CD14-positive monocyte (primary cell): Measurements from ENCODE around the gene DMBT1. TPM values are rescaled to one million over a fixed set of nuclear protein-coding genes. Genes with fewer than 3 reads are reported as not detected.

Experiments used
- DNase-seq, 3 donors: peaks; one replicate each; pipeline ENCODE4 v3.0.0-alpha.2; 2011 to 2022
- H2AFZ ChIP-seq: 2 replicates; pipeline ENCODE4 v1.6.0; 2012; ENCODE audit warnings: mild to moderate bottlenecking, low read depth, low read length, inconsistent platforms; ENCODE audit not compliant: insufficient read depth, poor library complexity, severe bottlenecking
- H3K27ac ChIP-seq, 2 donors: 1 replicate in 1 of 2; 2 replicates in 1 of 2; pipeline ENCODE4 v1.5.1; 2012 to 2013; ENCODE audit warnings: low read length in 2 of 2, control low read depth in 1 of 2, inconsistent platforms in 1 of 2, low read depth in 1 of 2, mild to moderate bottlenecking in 1 of 2
- H3K27me3 ChIP-seq, 2 donors: one replicate each; pipeline versions ENCODE4 v1.6.0 to v1.6.1; 2011 to 2013; ENCODE audit warnings: low read length in 2 of 2; ENCODE audit not compliant: control insufficient read depth in 2 of 2, insufficient read depth in 2 of 2
- H3K36me3 ChIP-seq, 2 donors: replicated peaks in 1 of 2; 1 replicate in 1 of 2; 2 replicates in 1 of 2; pipeline versions ENCODE4 v1.5.1 to v1.6.1; 2012 to 2013; ENCODE audit warnings: low read length in 2 of 2, control low read depth in 1 of 2, inconsistent platforms in 1 of 2, mild to moderate bottlenecking in 1 of 2; ENCODE audit not compliant: insufficient read depth in 2 of 2, control insufficient read depth in 1 of 2
- H3K4me1 ChIP-seq, 2 donors: 1 replicate in 1 of 2; 2 replicates in 1 of 2; pipeline versions ENCODE4 v1.5.1 to v1.6.1; 2012 to 2013; ENCODE audit warnings: low read length in 2 of 2, control low read depth in 1 of 2, inconsistent platforms in 1 of 2, mild to moderate bottlenecking in 1 of 2, moderate library complexity in 1 of 2; ENCODE audit not compliant: insufficient read depth in 2 of 2, control insufficient read depth in 1 of 2
- H3K4me2 ChIP-seq: replicated peaks from 2 replicates; pipeline ENCODE3; 2012; ENCODE audit warnings: low read length, moderate library complexity, mild to moderate bottlenecking; ENCODE audit not compliant: poor library complexity, severe bottlenecking; ENCODE audit errors: extremely low read depth
- H3K4me3 ChIP-seq, 3 experiments: fragments of 200-600 bp in 1 of 3; sonication (generic) in 1 of 3; replicated peaks in 1 of 3; 1 replicate in 2 of 3; 2 replicates in 1 of 3; pipeline ENCODE4 v1.5.1; 2011 to 2013; ENCODE audit warnings: low read length in 3 of 3, mild to moderate bottlenecking in 3 of 3, control low read depth in 2 of 3, low read depth in 2 of 3, inconsistent platforms in 1 of 3, moderate library complexity in 1 of 3
- H3K79me2 ChIP-seq: 2 replicates; pipeline ENCODE4 v1.6.0; 2012; ENCODE audit warnings: mild to moderate bottlenecking, control low read depth, inconsistent platforms, low read length, moderate library complexity; ENCODE audit not compliant: insufficient read depth
- H3K9ac ChIP-seq: 2 replicates; pipeline ENCODE4 v1.6.0; 2017; ENCODE audit warnings: low read length, mild to moderate bottlenecking; ENCODE audit not compliant: insufficient read depth, poor library complexity, severe bottlenecking
- H3K9me3 ChIP-seq, 2 donors: replicated peaks in 1 of 2; 1 replicate in 1 of 2; 2 replicates in 1 of 2; pipeline versions ENCODE4 v1.5.1 to v1.6.1; 2012 to 2013; ENCODE audit warnings: low read length in 2 of 2, control low read depth in 1 of 2; ENCODE audit not compliant: control insufficient read depth in 1 of 2, insufficient read depth in 1 of 2
- H4K20me1 ChIP-seq: 2 replicates; pipeline ENCODE4 v1.6.0; 2012; ENCODE audit warnings: mild to moderate bottlenecking, low read length, control low read depth, moderate library complexity; ENCODE audit not compliant: insufficient read depth
- H3K27ac Mint-ChIP-seq, 7 donors: one replicate each; pipeline ENCODE4 v1.8.0; 2020; ENCODE audit warnings: mild to moderate bottlenecking in 7 of 7, mixed read lengths in 7 of 7, moderate library complexity in 6 of 7, inconsistent platforms in 2 of 7
- H3K27me3 Mint-ChIP-seq, 3 donors: one replicate each; pipeline ENCODE4 v1.8.0; 2021 to 2022; ENCODE audit warnings: low read depth in 3 of 3, mild to moderate bottlenecking in 3 of 3, mixed read lengths in 3 of 3, moderate library complexity in 3 of 3, inconsistent platforms in 1 of 3
- H3K36me3 Mint-ChIP-seq, 2 donors: one replicate each; pipeline ENCODE4 v1.8.0; 2020; ENCODE audit warnings: mixed read lengths in 2 of 2, inconsistent platforms in 1 of 2, mild to moderate bottlenecking in 1 of 2
- H3K4me1 Mint-ChIP-seq: one replicate; pipeline ENCODE4 v1.8.0; 2020; ENCODE audit warnings: mild to moderate bottlenecking, mixed read lengths
- H3K4me3 Mint-ChIP-seq, 2 donors: one replicate each; pipeline ENCODE4 v1.8.0; 2020; ENCODE audit warnings: mild to moderate bottlenecking in 2 of 2, mixed read lengths in 2 of 2, moderate library complexity in 1 of 2
- H3K9me3 Mint-ChIP-seq, 7 donors: one replicate each; pipeline ENCODE4 v1.8.0; 2020 to 2022; ENCODE audit warnings: mixed read lengths in 7 of 7, mild to moderate bottlenecking in 6 of 7, moderate library complexity in 6 of 7, inconsistent platforms in 2 of 7
- WGBS: methylation state at CpG from one replicate; pipeline ENCODE4 v1.1.5; 2013; ENCODE audit warnings: missing lambda C conversion rate; ENCODE audit not compliant: insufficient coverage; 5-methylcytosine and 5-hydroxymethylcytosine counted together
- intact Hi-C, 2 donors: fragments of 100-400 bp; cut with micrococcal nuclease; formaldehyde crosslinking; loops; one replicate each; pipeline versions ENCODE4 v1.15.0 to v1.15.1; 2023
- polyA plus RNA-seq, 3 donors: library from polyadenylated mRNA; depleted of rRNA in 1 of 3; unstranded in 2 of 3; stranded (reverse) in 1 of 3; fragments of 300-500 nt in 2 of 3; fragments of >200 nt in 1 of 3; fragmentation: Illumina TruSeq in 2 of 3; gene quantifications; 1 replicate in 2 of 3; 2 replicates in 1 of 3; pipeline ENCODE4 v1.2.3, GENCODE V29; 2012 to 2021
- TF ChIP-seq, protein P1 (sequence below): fragments of 200-600 bp; IDR thresholded peaks from one replicate; pipeline ENCODE4 v1.8.0; 2022; ENCODE audit warnings: antibody characterized with exemption, mild to moderate bottlenecking

The DMBT1 gene
- polyA plus RNA-seq, 3 donors: not detected

DNA sequence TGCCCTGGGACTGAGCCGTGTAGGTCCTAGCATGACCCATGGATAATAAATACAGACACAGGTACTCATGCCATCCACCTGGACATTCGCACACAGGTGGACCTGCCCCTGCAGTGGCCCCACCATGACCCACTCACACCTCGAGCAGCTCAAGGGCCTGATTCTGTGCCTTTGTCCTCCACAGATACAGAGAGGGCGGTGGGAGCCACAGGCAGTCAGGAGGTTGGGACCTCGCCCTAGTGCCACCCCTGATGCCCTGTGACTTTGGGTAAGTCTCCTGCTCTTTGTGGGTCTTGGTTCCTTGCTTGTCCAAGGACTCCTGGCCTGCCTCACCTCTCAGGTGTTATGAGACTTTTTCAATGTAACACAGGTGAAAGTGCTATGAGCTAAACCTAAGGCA is 96.2 kb downstream of the DMBT1 start:
- H3K27ac ChIP-seq: no peak overlapping the region
- H3K9ac ChIP-seq: no peak overlapping the region
- intact Hi-C loops: no loop called here
- no peaks in the 10 kb centered on the region for H4K20me1 ChIP-seq
- H3K36me3 Mint-ChIP-seq: no peaks in the 10 kb centered on the region
- peaks cover 0 to 5% (median 4%) of the 10 kb centered on the region in 3 donors for H3K27me3 Mint-ChIP-seq
- WGBS: 92% methylated on average over 4 of the region's 5 CpGs
- no peak overlapping the region for H3K4me3 Mint-ChIP-seq
- TF ChIP-seq, protein P1, sequence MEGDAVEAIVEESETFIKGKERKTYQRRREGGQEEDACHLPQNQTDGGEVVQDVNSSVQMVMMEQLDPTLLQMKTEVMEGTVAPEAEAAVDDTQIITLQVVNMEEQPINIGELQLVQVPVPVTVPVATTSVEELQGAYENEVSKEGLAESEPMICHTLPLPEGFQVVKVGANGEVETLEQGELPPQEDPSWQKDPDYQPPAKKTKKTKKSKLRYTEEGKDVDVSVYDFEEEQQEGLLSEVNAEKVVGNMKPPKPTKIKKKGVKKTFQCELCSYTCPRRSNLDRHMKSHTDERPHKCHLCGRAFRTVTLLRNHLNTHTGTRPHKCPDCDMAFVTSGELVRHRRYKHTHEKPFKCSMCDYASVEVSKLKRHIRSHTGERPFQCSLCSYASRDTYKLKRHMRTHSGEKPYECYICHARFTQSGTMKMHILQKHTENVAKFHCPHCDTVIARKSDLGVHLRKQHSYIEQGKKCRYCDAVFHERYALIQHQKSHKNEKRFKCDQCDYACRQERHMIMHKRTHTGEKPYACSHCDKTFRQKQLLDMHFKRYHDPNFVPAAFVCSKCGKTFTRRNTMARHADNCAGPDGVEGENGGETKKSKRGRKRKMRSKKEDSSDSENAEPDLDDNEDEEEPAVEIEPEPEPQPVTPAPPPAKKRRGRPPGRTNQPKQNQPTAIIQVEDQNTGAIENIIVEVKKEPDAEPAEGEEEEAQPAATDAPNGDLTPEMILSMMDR: no peak
- no peaks in the 10 kb centered on the region for H3K4me1 ChIP-seq
- no peak overlapping the region for H3K4me2 ChIP-seq
- H3K4me3 ChIP-seq: no peak overlapping the region
- H3K9me3 Mint-ChIP-seq: no peaks in the 10 kb centered on the region
- no peaks in the 10 kb centered on the region for H3K9me3 ChIP-seq
- H3K27me3 ChIP-seq: no peaks in the 10 kb centered on the region
- no peaks in the 10 kb centered on the region for H3K79me2 ChIP-seq
- no peak overlapping the region for H3K27ac Mint-ChIP-seq
- DNase-seq: no peak
- no peaks in the 10 kb centered on the region for H3K36me3 ChIP-seq
- H2AFZ ChIP-seq: no peak overlapping the region
- H3K4me1 Mint-ChIP-seq: no peaks in the 10 kb centered on the region

- Mint-ChIP-seq H3K4me3 (no peak overlapping the region), H3K36me3 (no peaks in the 10 kb centered on the region), H3K27ac (no peak overlapping the region), H3K9me3 (no peaks in the 10 kb centered on the region), H3K4me1 (no peaks in the 10 kb centered on the region), H3K27me3 (peaks cover 0 to 7% (median 5%) of the 10 kb centered on the region in 3 donors)
- H3K79me2 ChIP-seq: no peaks in the 10 kb centered on the region
- H3K9ac ChIP-seq: no peak overlapping the region
- H3K27me3 ChIP-seq: no peaks in the 10 kb centered on the region
- H3K4me3 ChIP-seq: no peak overlapping the region
- H3K36me3 ChIP-seq: no peaks in the 10 kb centered on the region
- 82% methylated on average over 2 of the region's 4 CpGs for WGBS
- no peaks in the 10 kb centered on the region for H3K9me3 ChIP-seq
- no peak overlapping the region for H3K4me2 ChIP-seq
- intact Hi-C loops: no loop called here
- H2AFZ ChIP-seq: no peak overlapping the region
- no peaks in the 10 kb centered on the region for H3K4me1 ChIP-seq
- no peak overlapping the region for H3K27ac ChIP-seq
- H4K20me1 ChIP-seq: no peaks in the 10 kb centered on the region
- DNase-seq: no peak
- TF ChIP-seq, protein P1: no peak
These were observed 96.7 kb downstream of the DMBT1 start for GRCh38 chr10:122657255-122657654.
